Ramos (cell line): ENCODE data around the gene BHLHE40.

Experiments used
- in situ Hi-C: fragments of 300-500 bp; cut with MboI; formaldehyde crosslinking; loops from one replicate; pipeline ENCODE4 v1.14.3; 2022; ENCODE audit warnings: low sequenced_read_pairs; ENCODE audit not compliant: unreplicated experiment

Gene BHLHE40

GRCh38 chr3:4982773-4983738 lies 3.8 kb downstream of the BHLHE40 start:
- in situ Hi-C loops = no loop called here

- in situ Hi-C loops = no loop called here
Measured at GRCh38 chr3:4983739-4984510, 4.7 kb downstream of the BHLHE40 start.

DNA sequence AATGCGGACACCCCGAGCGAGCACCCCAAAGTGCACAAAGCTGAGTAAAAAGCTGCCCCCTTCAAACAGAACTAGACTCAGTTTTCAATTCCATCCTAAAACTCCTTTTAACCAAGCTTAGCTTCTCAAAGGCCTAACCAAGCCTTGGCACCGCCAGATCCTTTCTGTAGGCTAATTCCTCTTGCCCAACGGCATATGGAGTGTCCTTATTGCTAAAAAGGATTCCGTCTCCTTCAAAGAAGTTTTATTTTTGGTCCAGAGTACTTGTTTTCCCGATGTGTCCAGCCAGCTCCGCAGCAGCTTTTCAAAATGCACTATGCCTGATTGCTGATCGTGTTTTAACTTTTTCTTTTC lies 5.3 kb downstream of the BHLHE40 start:
- in situ Hi-C loops = no loop called here

DNA sequence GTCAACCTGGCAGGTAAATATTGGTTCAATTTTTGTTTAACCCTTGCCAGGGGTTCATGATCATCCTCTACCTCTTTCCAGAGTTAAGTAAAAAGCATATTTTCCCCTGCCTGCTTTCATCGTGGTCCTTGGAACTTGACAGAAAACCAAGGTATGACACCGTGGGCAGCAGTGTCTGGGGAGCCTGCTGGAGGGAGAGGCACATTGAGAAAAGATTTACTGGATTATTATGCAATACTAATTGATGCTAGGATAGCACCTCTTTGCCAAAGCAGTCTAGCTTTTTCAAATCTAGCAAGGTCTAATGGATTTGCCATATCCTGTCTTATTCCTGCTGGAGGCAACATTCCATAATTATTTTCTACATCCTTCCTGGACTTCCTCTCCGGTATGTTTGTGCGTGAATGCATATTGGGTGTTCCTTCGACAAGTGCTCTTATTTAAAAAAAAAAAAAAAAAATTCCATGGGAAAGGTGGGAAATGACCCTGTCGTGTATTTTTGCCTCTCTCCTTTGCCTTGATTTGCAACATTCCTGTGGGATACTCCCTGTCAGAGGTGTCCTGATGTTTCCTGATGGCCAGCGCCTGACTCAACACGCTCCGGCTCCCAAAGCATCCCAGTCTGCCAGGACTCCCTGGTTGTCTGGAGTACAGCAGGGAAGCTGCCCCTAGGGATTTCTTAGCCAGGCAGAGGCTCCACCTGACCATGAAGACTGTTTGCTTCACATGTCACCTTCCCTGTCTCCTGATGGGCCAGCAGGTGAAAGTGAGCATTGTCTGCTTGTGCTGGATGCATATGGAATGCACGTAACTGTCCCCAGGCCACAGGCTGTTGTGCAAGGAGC lies 6.3 kb downstream of the BHLHE40 start:
- in situ Hi-C loops = no loop called here

DNA sequence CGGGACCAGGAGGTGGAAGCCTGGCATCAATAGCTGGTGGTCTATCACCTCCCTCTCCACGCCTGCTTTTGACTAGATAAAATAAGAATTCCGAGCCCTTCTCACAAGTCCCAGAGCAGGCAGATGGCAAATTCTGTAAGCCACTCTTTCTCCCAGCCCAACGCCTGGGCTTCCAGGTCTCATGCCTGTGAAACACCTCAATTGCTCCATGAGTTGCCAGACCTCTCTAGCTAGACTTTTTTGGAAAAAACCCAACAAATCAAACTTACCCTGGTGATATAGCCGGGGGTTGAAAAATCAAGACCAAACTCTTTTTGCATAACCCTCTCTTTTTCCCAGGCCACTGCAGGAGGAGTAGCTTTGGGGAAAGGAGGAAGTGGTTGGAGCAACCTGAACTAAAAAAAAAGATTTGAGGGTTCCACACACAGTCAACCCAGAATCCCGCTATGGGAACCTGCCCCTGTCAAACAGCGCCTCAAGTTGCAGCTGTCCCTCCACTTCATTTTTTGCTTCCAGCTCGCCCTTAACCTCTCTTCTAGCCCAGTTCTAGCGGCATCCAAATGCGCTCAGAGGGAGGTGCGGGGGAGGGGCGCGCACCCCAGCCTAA lies 7.0 kb downstream of the BHLHE40 start:
- in situ Hi-C loops = no loop called here

GRCh38 chr3:4986782-4987537 lies 7.7 kb downstream of the BHLHE40 start:
- in situ Hi-C loops = no loop called here

GRCh38 chr3:4987538-4988296 lies 8.5 kb downstream of the BHLHE40 start:
- in situ Hi-C loops = no loop called here

GRCh38 chr3:4988983-4989834 lies 10.0 kb downstream of the BHLHE40 start:
- in situ Hi-C loops = no loop called here

GRCh38 chr3:4990069-4990468 lies 10.8 kb downstream of the BHLHE40 start:
- in situ Hi-C loops = no loop called here

DNA sequence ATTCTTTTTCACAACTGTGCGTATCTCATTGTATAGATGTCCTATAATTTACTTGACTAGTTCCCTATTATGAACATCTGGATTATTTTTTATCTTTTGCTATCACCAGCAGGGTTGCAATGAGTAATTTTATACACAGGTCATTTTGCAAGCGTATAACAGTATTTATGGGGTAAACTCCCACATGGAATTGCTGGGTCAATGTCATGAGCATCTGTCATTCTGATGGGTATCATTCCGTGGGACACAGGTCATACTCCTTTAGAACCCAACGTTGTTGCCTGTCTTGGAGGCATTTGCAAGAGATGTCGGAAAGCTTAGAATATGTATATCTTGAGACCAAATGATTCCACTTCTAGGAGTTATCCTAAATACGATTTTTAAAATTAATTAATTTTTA lies 12.9 kb downstream of the BHLHE40 start:
- in situ Hi-C loops = no loop called here

- in situ Hi-C loops = no loop called here
Measured at GRCh38 chr3:4993276-4994143, 14.3 kb downstream of the BHLHE40 start.

DNA sequence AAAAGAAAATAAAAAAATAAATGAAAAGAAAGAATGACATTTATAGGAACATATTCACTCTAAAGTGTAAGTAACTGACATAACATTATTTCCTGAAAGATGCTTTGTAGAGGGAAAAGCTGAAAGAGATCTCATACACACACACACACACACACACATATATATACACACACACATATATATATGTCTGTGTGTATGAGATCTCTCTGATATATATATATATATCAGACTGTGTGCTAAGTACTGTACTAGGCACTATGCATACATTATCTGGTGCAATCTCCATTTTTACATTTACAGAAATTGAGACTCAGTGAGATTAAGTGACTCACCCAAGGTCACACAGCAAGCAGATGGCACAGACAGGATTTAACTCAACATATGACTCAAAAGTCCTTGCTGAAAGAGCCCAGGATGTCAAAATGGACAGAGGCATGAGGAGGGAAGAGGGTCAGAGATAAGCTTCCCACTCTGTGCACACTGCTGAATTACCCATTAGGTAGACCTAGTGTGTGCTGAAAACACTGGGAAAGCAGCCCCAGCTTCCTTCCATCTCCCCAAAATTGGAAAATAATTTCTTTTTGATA lies 15.0 kb downstream of the BHLHE40 start:
- in situ Hi-C loops = no loop called here

GRCh38 chr3:4994823-4995499 lies 15.7 kb downstream of the BHLHE40 start:
- in situ Hi-C loops = no loop called here

GRCh38 chr3:4995500-4996053 lies 16.3 kb downstream of the BHLHE40 start:
- in situ Hi-C loops = no loop called here

DNA sequence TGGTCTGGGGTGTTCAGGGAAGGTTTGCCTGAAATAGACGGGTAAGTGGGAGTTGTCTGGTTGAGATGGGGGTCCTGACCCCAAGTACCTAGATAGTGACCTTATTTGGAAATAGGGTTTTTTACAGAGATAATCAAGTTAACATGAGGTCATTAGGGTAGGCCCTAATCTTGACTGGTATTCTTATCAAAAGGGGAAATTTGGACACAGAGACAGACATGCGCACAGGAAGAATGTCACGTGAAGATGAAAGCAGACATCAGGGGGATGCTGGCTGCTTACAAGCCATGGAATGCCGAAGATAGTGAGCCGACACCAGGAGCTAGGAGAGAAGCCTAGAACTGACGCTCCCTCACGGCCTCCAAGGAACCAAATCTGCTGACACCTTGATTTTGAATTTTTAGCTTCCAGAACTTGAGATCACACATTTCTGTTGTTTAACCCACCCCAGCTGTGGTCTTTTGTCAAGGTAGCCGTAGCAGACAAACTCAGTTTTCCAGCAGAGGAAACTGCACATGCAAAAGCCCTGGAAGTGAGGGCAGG lies 17.1 kb downstream of the BHLHE40 start:
- in situ Hi-C loops = no loop called here
